CD4-positive, alpha-beta T cell (primary cell): ENCODE data around the gene SLC25A51. TPM values are rescaled to one million over a fixed set of nuclear protein-coding genes. Genes with fewer than 3 reads are reported as not detected.
A peak's percentile ranks its signal among the peaks of the same experiment; 100 is the strongest.

Source experiments
- ATAC-seq: fragments of 200-7000 bp; cut with Tn5 transposase; one replicate; pipeline ENCODE4 v1.10.0; 2022; ENCODE audit warnings: mild to moderate bottlenecking; ENCODE audit not compliant: poor library complexity
- CTCF ChIA-PET: fragments of 350-600 bp; sonication (Branson Sonifier 250); formaldehyde crosslinking; loops from one replicate; lab custom pipeline; 2021; ENCODE audit warnings: antibody characterized with exemption, inconsistent platforms; lab: Charles Lee
- POLR2A ChIA-PET: fragments of 350-600 bp; sonication (Branson Sonifier 250); formaldehyde crosslinking; loops from one replicate; lab custom pipeline; 2021; ENCODE audit warnings: antibody characterized with exemption, inconsistent platforms; lab: Charles Lee
- DNase-seq, 14 experiments: peaks; one replicate each; pipeline ENCODE4 v3.0.0-alpha.2; 2013 to 2020; ENCODE audit warnings: mixed read lengths in 2 of 14
- H3K27ac ChIP-seq, 2 donors: one replicate each; pipeline versions ENCODE4 v1.5.1 to v1.7.0; 2013; ENCODE audit warnings: low read length in 2 of 2, low read depth in 1 of 2, mild to moderate bottlenecking in 1 of 2
- H3K27me3 ChIP-seq, 2 experiments: 1 replicate in 1 of 2; 2 replicates in 1 of 2; pipeline versions ENCODE4 v1.6.1 to v1.7.0; 2013; ENCODE audit warnings: low read length in 2 of 2, control low read depth in 1 of 2, mild to moderate bottlenecking in 1 of 2, moderate library complexity in 1 of 2; ENCODE audit not compliant: insufficient read depth in 2 of 2, control insufficient read depth in 1 of 2
- H3K36me3 ChIP-seq: one replicate; pipeline ENCODE4 v1.6.1; 2013; ENCODE audit warnings: low read length, control low read depth; ENCODE audit not compliant: insufficient read depth
- H3K4me1 ChIP-seq: one replicate; pipeline ENCODE4 v1.6.1; 2013; ENCODE audit warnings: low read length, control low read depth; ENCODE audit not compliant: insufficient read depth
- H3K4me3 ChIP-seq: one replicate; pipeline ENCODE4 v1.5.1; 2013; ENCODE audit warnings: mild to moderate bottlenecking, low read length, moderate library complexity
- H3K9me3 ChIP-seq, 2 experiments: 1 replicate in 1 of 2; 2 replicates in 1 of 2; pipeline versions ENCODE4 v1.6.1 to v1.7.0; 2013; ENCODE audit warnings: low read length in 2 of 2, mild to moderate bottlenecking in 2 of 2, control low read depth in 1 of 2, moderate library complexity in 1 of 2; ENCODE audit not compliant: control insufficient read depth in 1 of 2, insufficient read depth in 1 of 2
- H3K27ac Mint-ChIP-seq: one replicate; pipeline ENCODE4 v1.8.0; 2020; ENCODE audit warnings: mixed read lengths
- H3K27me3 Mint-ChIP-seq: one replicate; pipeline ENCODE4 v1.8.0; 2021; ENCODE audit warnings: mixed read lengths
- H3K36me3 Mint-ChIP-seq: one replicate; pipeline ENCODE4 v1.8.0; 2021; ENCODE audit warnings: low read depth, mixed read lengths
- H3K4me1 Mint-ChIP-seq: one replicate; pipeline ENCODE4 v1.8.0; 2021; ENCODE audit warnings: low read depth, mixed read lengths
- H3K4me3 Mint-ChIP-seq: one replicate; pipeline ENCODE4 v1.8.0; 2020; ENCODE audit warnings: mild to moderate bottlenecking, mixed read lengths
- H3K9me3 Mint-ChIP-seq: one replicate; pipeline ENCODE4 v1.8.0; 2020; ENCODE audit warnings: mixed read lengths
- CTCF ChIP-seq: fragments of 200-600 bp; IDR thresholded peaks from one replicate; pipeline ENCODE4 v1.8.0; 2022; ENCODE audit warnings: antibody characterized with exemption, mild to moderate bottlenecking
- intact Hi-C, 2 experiments: fragments of 100-400 bp; cut with DNase I in 1 of 2; cut with micrococcal nuclease in 1 of 2; formaldehyde crosslinking; loops; one replicate each; pipeline versions ENCODE4 v1.15.1 to v1.9.0; 2023 to 2025; cut with DNase I, micrococcal nuclease
- polyA plus RNA-seq, 2 donors: library from polyadenylated mRNA; unstranded; fragments of 120-200 nt; gene quantifications; one replicate each; pipeline ENCODE4 v1.2.1, GENCODE V29; 2013
- total RNA-seq, 174 experiments: library from RNA in 2 of 174; stranded (reverse) in 2 of 174; gene quantifications; one replicate each; pipeline ENCODE4 v1.2.3 and lab custom pipeline; 2021 to 2026

Gene SLC25A51
- total RNA-seq (10 to 100 TPM; 13.3 to 13.8 TPM), total RNA-seq (lab: John Stamatoyannopoulos, UW) (10.2 to 39.2 (median 23.1) reads per million in 172 experiments)
- 16.6 TPM for polyA plus RNA-seq (2013, experiment 1 of 2)
- 18.0 TPM for polyA plus RNA-seq (2013, experiment 2 of 2)

- Mint-ChIP-seq H3K36me3 (peaks cover 27% of the 10 kb centered on the region), H3K4me3 (peak within 1 kb of the TSS; percentile 100), H3K27me3 (no peaks in the 10 kb centered on the region), H3K4me1 (peaks cover 33% of the 10 kb centered on the region), H3K9me3 (no peaks in the 10 kb centered on the region), H3K27ac (peak within 1 kb of the TSS; percentile 97)
- Histone ChIP-seq H3K4me1 (peaks cover 23% of the 10 kb centered on the region), H3K4me3 (peak within 1 kb of the TSS; percentile 61), H3K27me3 (no peaks in the 10 kb centered on the region), H3K9me3 (no peaks in the 10 kb centered on the region), H3K36me3 (peaks cover 9% of the 10 kb centered on the region), H3K27ac (peak within 1 kb of the TSS; percentile 57 to 70)
- POLR2A ChIA-PET = interaction anchor here (0.6 to 2.7 kb wide), 7 partner anchors 10 to 324 kb away, joined by 3 to 11 read pairs (median 3); partner anchors contain the start of genes DCAF10, EXOSC3, SHB and TOMM5
- CTCF ChIA-PET = interaction anchor here (0.8 to 2.0 kb wide), 3 partner anchors 10 to 103 kb away, joined by 3 to 13 read pairs (median 5); no protein-coding TSS in a partner anchor
- peak; percentile 88 for TF ChIP-seq CTCF
- DNase-seq = peak; percentile 93 to 98 (median 95)
- intact Hi-C loops = loop anchor here (1.0 to 5.0 kb wide), 7 partner anchors 102 to 1137 kb away; partner anchors contain the start of genes DCAF10 (in 1 of the 2), POLR1E (in 1 of the 2) and SHB (in 1 of the 2)
- peak; percentile 87 for ATAC-seq
Observed at GRCh38 chr9:37903647-37904444, at the start of gene SLC25A51. SLC25A51 (minus strand) TSS chr9:37904127; CDS start chr9:37888550, 15,577 bp downstream.

GRCh38 chr9:37953206-37953774, 49.4 kb upstream of the SLC25A51 start:
- H3K4me3 Mint-ChIP-seq = no peak overlapping the region
- H3K4me1 ChIP-seq = no peaks in the 10 kb centered on the region
- ChIA-PET CTCF (no interaction called here), POLR2A (no interaction called here)
- no peak overlapping the region for H3K27ac ChIP-seq
- no peak for DNase-seq
- no peak overlapping the region for H3K27ac Mint-ChIP-seq
- no peaks in the 10 kb centered on the region for H3K9me3 ChIP-seq
- H3K27me3 ChIP-seq = no peaks in the 10 kb centered on the region
- no peaks in the 10 kb centered on the region for H3K4me1 Mint-ChIP-seq
- no peaks in the 10 kb centered on the region for H3K9me3 Mint-ChIP-seq
- no peaks in the 10 kb centered on the region for H3K36me3 ChIP-seq
- TF ChIP-seq CTCF = no peak
- H3K27me3 Mint-ChIP-seq = no peaks in the 10 kb centered on the region
- no peaks in the 10 kb centered on the region for H3K36me3 Mint-ChIP-seq
- intact Hi-C loops = no loop called here
- no peak for ATAC-seq
- no peak overlapping the region for H3K4me3 ChIP-seq

- POLR2A ChIA-PET = no interaction called here
- H3K27me3 Mint-ChIP-seq = no peaks in the 10 kb centered on the region
- no peaks in the 10 kb centered on the region for H3K9me3 ChIP-seq
- H3K4me3 ChIP-seq = no peak overlapping the region
- no peaks in the 10 kb centered on the region for H3K9me3 Mint-ChIP-seq
- no peak overlapping the region for H3K27ac Mint-ChIP-seq
- no peaks in the 10 kb centered on the region for H3K4me1 ChIP-seq
- no peak for DNase-seq
- ATAC-seq = no peak
- intact Hi-C loops = no loop called here
- H3K4me1 Mint-ChIP-seq = no peaks in the 10 kb centered on the region
- H3K36me3 Mint-ChIP-seq = no peaks in the 10 kb centered on the region
- H3K4me3 Mint-ChIP-seq = no peak overlapping the region
- CTCF ChIA-PET = no interaction called here
- no peaks in the 10 kb centered on the region for H3K36me3 ChIP-seq
- TF ChIP-seq CTCF = no peak
- no peak overlapping the region for H3K27ac ChIP-seq
- H3K27me3 ChIP-seq = no peaks in the 10 kb centered on the region
Observed at GRCh38 chr9:37952731-37953130, 48.8 kb upstream of the SLC25A51 start.
